Measurements from ENCODE around the gene RAD23A. TPM values are rescaled to one million over a fixed set of nuclear protein-coding genes. Genes with fewer than 3 reads are reported as not detected.

The RAD23A gene
- total RNA-seq (100 to 1,000 TPM; 227 to 230 TPM), polyA plus RNA-seq (115 TPM)

- Mint-ChIP-seq H3K9me3 (peaks cover 0 to 2% (median 0%) of the 10 kb centered on the region in 5 donors), H3K4me1 (peaks cover 34 to 62% (median 38%) of the 10 kb centered on the region in 3 donors), H3K4me3 (peak within 1 kb of the TSS; percentile 87 to 96 (median 91)), H3K27me3 (peaks cover 0 to 6% of the 10 kb centered on the region in 2 donors), H3K36me3 (peaks cover 5 to 86% (median 10%) of the 10 kb centered on the region in 3 donors), H3K27ac (peak within 1 kb of the TSS; percentile 95 to 98 (median 96))
- Histone ChIP-seq H3K4me1 (ENCODE audit: insufficient read depth, low read length) (peaks cover 31% of the 10 kb centered on the region), H3K27ac (ENCODE audit: low read depth, low read length) (peak within 1 kb of the TSS; percentile 74), H3K36me3 (ENCODE audit: insufficient read depth, low read length) (peaks cover 75% of the 10 kb centered on the region), H3K4me3 (ENCODE audit: low read length) (peak within 1 kb of the TSS; percentile 73), H3K27me3 (ENCODE audit: insufficient read depth, low read length, poor library complexity, severe bottlenecking) (no peaks in the 10 kb centered on the region), H3K9me3 (ENCODE audit: low read length) (no peaks in the 10 kb centered on the region)
- peak; percentile 98 to 99 (median 98) for DNase-seq
- ChIA-PET POLR2A (interaction anchor here (0.6 to 3.8 kb wide), 2 partner anchors 11 kb away, joined by 3 to 12 read pairs; partner anchors contain the start of gene GADD45GIP1), CTCF (interaction anchor here (0.9 to 1.3 kb wide), 2 partner anchors 19 to 55 kb away, joined by 4 to 5 read pairs; partner anchors contain the start of gene GCDH)
Measured at GRCh38 chr19:12945479-12946091, at the start of gene RAD23A. Gene RAD23A, plus strand, starts transcription at chr19:12945862. Its CDS starts 87 bp downstream, at chr19:12945949.

GRCh38 chr19:12896460-12896859 lies 49.2 kb upstream of the RAD23A start:
- no peaks in the 10 kb centered on the region for H3K9me3 ChIP-seq (ENCODE audit: low read length)
- H3K9me3 Mint-ChIP-seq = no peaks in the 10 kb centered on the region
- H3K27me3 Mint-ChIP-seq = no peaks in the 10 kb centered on the region
- peaks cover 14% of the 10 kb centered on the region for H3K36me3 ChIP-seq (ENCODE audit: insufficient read depth, low read length)
- H3K4me1 ChIP-seq (ENCODE audit: insufficient read depth, low read length) = peaks cover 8% of the 10 kb centered on the region
- H3K36me3 Mint-ChIP-seq = peaks cover 11 to 67% (median 14%) of the 10 kb centered on the region in 3 donors
- peak overlapping the region in 1 of 7 donors; percentile 34 for H3K4me3 Mint-ChIP-seq
- H3K27ac ChIP-seq (ENCODE audit: low read depth, low read length) = no peak overlapping the region
- DNase-seq = no peak
- H3K27me3 ChIP-seq (ENCODE audit: insufficient read depth, low read length, poor library complexity, severe bottlenecking) = no peaks in the 10 kb centered on the region
- H3K4me3 ChIP-seq (ENCODE audit: low read length) = no peak overlapping the region
- ChIA-PET CTCF (interaction anchor here (0.8 to 1.6 kb wide), 2 partner anchors 11 to 17 kb away, joined by 3 to 4 read pairs; no protein-coding TSS in a partner anchor), POLR2A (no interaction called here)
- H3K4me1 Mint-ChIP-seq = peaks cover 7 to 18% (median 12%) of the 10 kb centered on the region in 3 donors
- H3K27ac Mint-ChIP-seq = no peak overlapping the region

GRCh38 chr19:12899891-12900518 lies 45.7 kb upstream of the RAD23A start:
- Histone ChIP-seq H3K36me3 (ENCODE audit: insufficient read depth, low read length) (peaks cover 6% of the 10 kb centered on the region), H3K4me3 (ENCODE audit: low read length) (no peak overlapping the region), H3K27me3 (ENCODE audit: insufficient read depth, low read length, poor library complexity, severe bottlenecking) (no peaks in the 10 kb centered on the region), H3K27ac (ENCODE audit: low read depth, low read length) (no peak overlapping the region), H3K9me3 (ENCODE audit: low read length) (no peaks in the 10 kb centered on the region), H3K4me1 (ENCODE audit: insufficient read depth, low read length) (no peaks in the 10 kb centered on the region)
- CTCF ChIA-PET = interaction anchor here (1.2 to 1.7 kb wide), 4 partner anchors 9 to 65 kb away, joined by 3 to 5 read pairs (median 4); partner anchors contain the start of gene GCDH
- POLR2A ChIA-PET = no interaction called here
- peak overlapping the region in 3 of 8 donors; percentile 46 to 74 (median 71) for H3K27ac Mint-ChIP-seq
- H3K4me1 Mint-ChIP-seq = no peaks in the 10 kb centered on the region
- H3K4me3 Mint-ChIP-seq = no peak overlapping the region
- H3K9me3 Mint-ChIP-seq = no peaks in the 10 kb centered on the region
- DNase-seq = no peak
- no peaks in the 10 kb centered on the region for H3K27me3 Mint-ChIP-seq
- H3K36me3 Mint-ChIP-seq = peaks cover 7 to 49% (median 7%) of the 10 kb centered on the region in 3 donors

GRCh38 chr19:12907166-12907565 lies 38.5 kb upstream of the RAD23A start:
- H3K36me3 ChIP-seq (ENCODE audit: insufficient read depth, low read length) = no peaks in the 10 kb centered on the region
- H3K27ac Mint-ChIP-seq = no peak overlapping the region
- H3K9me3 Mint-ChIP-seq = no peaks in the 10 kb centered on the region
- no peak for DNase-seq
- CTCF ChIA-PET = interaction anchor here (1.2 to 1.9 kb wide), 2 partner anchors 22 to 59 kb away, joined by 3 to 5 read pairs; no protein-coding TSS in a partner anchor
- no peaks in the 10 kb centered on the region for H3K27me3 Mint-ChIP-seq
- no peaks in the 10 kb centered on the region for H3K4me1 Mint-ChIP-seq
- no peak overlapping the region for H3K4me3 Mint-ChIP-seq
- H3K27ac ChIP-seq (ENCODE audit: low read depth, low read length) = no peak overlapping the region
- no peaks in the 10 kb centered on the region for H3K4me1 ChIP-seq (ENCODE audit: insufficient read depth, low read length)
- no peak overlapping the region for H3K4me3 ChIP-seq (ENCODE audit: low read length)
- H3K36me3 Mint-ChIP-seq = peaks cover 0 to 2% (median 0%) of the 10 kb centered on the region in 3 donors
- H3K27me3 ChIP-seq (ENCODE audit: insufficient read depth, low read length, poor library complexity, severe bottlenecking) = no peaks in the 10 kb centered on the region
- POLR2A ChIA-PET = no interaction called here
- H3K9me3 ChIP-seq (ENCODE audit: low read length) = no peaks in the 10 kb centered on the region

- H3K36me3 Mint-ChIP-seq = no peaks in the 10 kb centered on the region
- no peaks in the 10 kb centered on the region for H3K9me3 Mint-ChIP-seq
- peaks cover 0 to 2% of the 10 kb centered on the region in 2 donors for H3K27me3 Mint-ChIP-seq
- H3K27ac Mint-ChIP-seq = peak overlapping the region in 1 of 8 donors; percentile 69
- DNase-seq = no peak
- Histone ChIP-seq H3K27ac (ENCODE audit: low read depth, low read length) (no peak overlapping the region), H3K4me3 (ENCODE audit: low read length) (no peak overlapping the region), H3K36me3 (ENCODE audit: insufficient read depth, low read length) (no peaks in the 10 kb centered on the region), H3K4me1 (ENCODE audit: insufficient read depth, low read length) (peaks cover 22% of the 10 kb centered on the region), H3K27me3 (ENCODE audit: insufficient read depth, low read length, poor library complexity, severe bottlenecking) (no peaks in the 10 kb centered on the region), H3K9me3 (ENCODE audit: low read length) (no peaks in the 10 kb centered on the region)
- POLR2A ChIA-PET = no interaction called here
- H3K4me3 Mint-ChIP-seq = no peak overlapping the region
- H3K4me1 Mint-ChIP-seq = peaks cover 19 to 29% (median 20%) of the 10 kb centered on the region in 3 donors
- CTCF ChIA-PET = interaction anchor here (1.3 to 2.8 kb wide), 3 partner anchors 22 to 53 kb away, joined by 3 to 10 read pairs (median 10); partner anchors contain the start of gene GCDH
Measured at GRCh38 chr19:12912571-12912970, 33.1 kb upstream of the RAD23A start.

GRCh38 chr19:12913011-12913561 lies 32.6 kb upstream of the RAD23A start:
- no peaks in the 10 kb centered on the region for H3K27me3 ChIP-seq (ENCODE audit: insufficient read depth, low read length, poor library complexity, severe bottlenecking)
- H3K27me3 Mint-ChIP-seq = peaks cover 0 to 2% of the 10 kb centered on the region in 2 donors
- no peak for DNase-seq
- no peaks in the 10 kb centered on the region for H3K9me3 ChIP-seq (ENCODE audit: low read length)
- peak overlapping the region in 3 of 8 donors; percentile 51 to 93 (median 93) for H3K27ac Mint-ChIP-seq
- no peak overlapping the region for H3K4me3 ChIP-seq (ENCODE audit: low read length)
- H3K36me3 Mint-ChIP-seq = no peaks in the 10 kb centered on the region
- H3K4me3 Mint-ChIP-seq = no peak overlapping the region
- ChIA-PET POLR2A (interaction anchor here (0.6 to 1.5 kb wide), 3 partner anchors 26 to 160 kb away, joined by 4 to 9 read pairs (median 8); partner anchors contain the start of genes CALR and DNASE2), CTCF (interaction anchor here (1.3 to 2.8 kb wide), 4 partner anchors 23 to 52 kb away, joined by 3 to 10 read pairs (median 6); partner anchors contain the start of genes GCDH and KLF1)
- no peak overlapping the region for H3K27ac ChIP-seq (ENCODE audit: low read depth, low read length)
- H3K4me1 ChIP-seq (ENCODE audit: insufficient read depth, low read length) = peaks cover 22% of the 10 kb centered on the region
- peaks cover 19 to 29% (median 20%) of the 10 kb centered on the region in 3 donors for H3K4me1 Mint-ChIP-seq
- H3K9me3 Mint-ChIP-seq = no peaks in the 10 kb centered on the region
- no peaks in the 10 kb centered on the region for H3K36me3 ChIP-seq (ENCODE audit: insufficient read depth, low read length)

GRCh38 chr19:12913851-12914690 lies 31.6 kb upstream of the RAD23A start:
- H3K9me3 ChIP-seq (ENCODE audit: low read length) = no peaks in the 10 kb centered on the region
- no peaks in the 10 kb centered on the region for H3K9me3 Mint-ChIP-seq
- peaks cover 22 to 37% (median 22%) of the 10 kb centered on the region in 3 donors for H3K4me1 Mint-ChIP-seq
- peak overlapping the region; percentile 39 for H3K4me3 ChIP-seq (ENCODE audit: low read length)
- no peak overlapping the region for H3K27ac ChIP-seq (ENCODE audit: low read depth, low read length)
- H3K4me3 Mint-ChIP-seq = peak overlapping the region; percentile 50 to 83 (median 71)
- ChIA-PET POLR2A (interaction anchor here (0.5 to 1.5 kb wide), 6 partner anchors 14 to 159 kb away, joined by 4 to 9 read pairs (median 8); partner anchors contain the start of genes CALR, DNASE2 and GCDH), CTCF (interaction anchor here (1.1 to 2.8 kb wide), 7 partner anchors 10 to 148 kb away, joined by 3 to 10 read pairs (median 3); partner anchors contain the start of genes GCDH and KLF1)
- peaks cover 0 to 2% of the 10 kb centered on the region in 2 donors for H3K27me3 Mint-ChIP-seq
- no peaks in the 10 kb centered on the region for H3K36me3 ChIP-seq (ENCODE audit: insufficient read depth, low read length)
- peak; percentile 26 to 76 (median 44) for DNase-seq
- H3K27ac Mint-ChIP-seq = peak overlapping the region; percentile 88 to 96 (median 92)
- H3K36me3 Mint-ChIP-seq = no peaks in the 10 kb centered on the region
- peaks cover 28% of the 10 kb centered on the region for H3K4me1 ChIP-seq (ENCODE audit: insufficient read depth, low read length)
- H3K27me3 ChIP-seq (ENCODE audit: insufficient read depth, low read length, poor library complexity, severe bottlenecking) = no peaks in the 10 kb centered on the region

All from CD8-positive, alpha-beta memory T cell (primary cell).